ENCODE data around the gene RAB36. TPM values are rescaled to one million over a fixed set of nuclear protein-coding genes. Genes with fewer than 3 reads are reported as not detected.

Gene RAB36
- total RNA-seq, 2 donors from 2014 or later, result 1.3 to 3.1 TPM

DNA sequence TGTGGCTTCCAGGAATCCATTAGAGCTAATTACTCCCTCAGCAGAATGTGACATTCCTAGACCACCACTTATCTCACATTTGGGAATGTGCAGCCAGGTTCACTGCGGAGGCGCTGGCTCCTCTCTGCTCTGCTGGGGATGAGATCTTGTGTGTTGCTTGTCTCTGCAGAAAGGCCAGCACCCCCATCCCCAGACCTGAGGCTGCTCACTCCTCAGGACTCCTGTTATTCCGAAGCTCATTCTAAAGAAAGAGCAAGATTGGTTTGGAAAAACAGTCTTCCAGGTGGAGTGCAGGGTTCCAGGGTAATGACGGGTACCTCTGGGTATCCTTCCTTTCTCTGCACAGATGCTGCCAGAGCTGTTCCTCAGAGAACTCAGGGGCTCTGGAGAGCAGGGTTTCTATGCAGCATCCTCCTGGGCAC, 24.3 kb upstream of the RAB36 start:
- Histone ChIP-seq H3K9me3 (no peaks in the 10 kb centered on the region), H3K36me3 (replicated peaks in 1 of 2; ENCODE audit: insufficient read depth in 1 of 2, low read depth in 2 of 2) (no peaks in the 10 kb centered on the region), H3K27ac (no peak overlapping the region), H3K4me3 (no peak overlapping the region), H3K4me1 (no peaks in the 10 kb centered on the region), H3K27me3 (no peaks in the 10 kb centered on the region)
- intact Hi-C loops (cut with DNase I), result no loop called here
- TF ChIP-seq, protein P1, sequence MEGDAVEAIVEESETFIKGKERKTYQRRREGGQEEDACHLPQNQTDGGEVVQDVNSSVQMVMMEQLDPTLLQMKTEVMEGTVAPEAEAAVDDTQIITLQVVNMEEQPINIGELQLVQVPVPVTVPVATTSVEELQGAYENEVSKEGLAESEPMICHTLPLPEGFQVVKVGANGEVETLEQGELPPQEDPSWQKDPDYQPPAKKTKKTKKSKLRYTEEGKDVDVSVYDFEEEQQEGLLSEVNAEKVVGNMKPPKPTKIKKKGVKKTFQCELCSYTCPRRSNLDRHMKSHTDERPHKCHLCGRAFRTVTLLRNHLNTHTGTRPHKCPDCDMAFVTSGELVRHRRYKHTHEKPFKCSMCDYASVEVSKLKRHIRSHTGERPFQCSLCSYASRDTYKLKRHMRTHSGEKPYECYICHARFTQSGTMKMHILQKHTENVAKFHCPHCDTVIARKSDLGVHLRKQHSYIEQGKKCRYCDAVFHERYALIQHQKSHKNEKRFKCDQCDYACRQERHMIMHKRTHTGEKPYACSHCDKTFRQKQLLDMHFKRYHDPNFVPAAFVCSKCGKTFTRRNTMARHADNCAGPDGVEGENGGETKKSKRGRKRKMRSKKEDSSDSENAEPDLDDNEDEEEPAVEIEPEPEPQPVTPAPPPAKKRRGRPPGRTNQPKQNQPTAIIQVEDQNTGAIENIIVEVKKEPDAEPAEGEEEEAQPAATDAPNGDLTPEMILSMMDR (IDR thresholded peaks at IDR 0.05), result no peak
- TF ChIP-seq POLR2A (IDR thresholded peaks at IDR 0.05), result no peak
- no peak for ATAC-seq
- no peak for DNase-seq
- whole genome bisulfite sequencing, 2 donors, result 69 to 86% methylated on average over 4 of the region's 4 CpGs

DNA sequence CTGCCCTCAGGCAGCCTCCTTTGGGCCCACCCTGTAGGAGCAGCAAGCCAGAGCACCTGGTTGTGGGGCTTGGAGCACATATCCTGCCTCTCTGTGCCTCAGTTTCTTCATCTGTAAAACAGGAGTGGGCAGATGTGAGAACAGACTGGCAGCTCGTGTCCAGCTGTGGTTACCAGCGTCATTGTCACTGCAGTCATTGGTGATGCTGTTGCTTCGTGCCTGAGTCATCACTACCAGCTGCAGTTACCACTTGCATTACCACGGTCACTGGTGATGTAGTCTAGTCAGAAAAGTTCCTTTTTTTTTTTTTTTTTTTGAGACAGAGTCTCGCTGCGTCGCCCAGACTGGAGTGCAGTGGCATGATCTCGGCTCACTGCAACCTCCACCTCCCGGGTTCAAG, 23.9 kb upstream of the RAB36 start:
- no peak for TF ChIP-seq POLR2A (IDR thresholded peaks at IDR 0.05)
- TF ChIP-seq, protein P1 (IDR thresholded peaks at IDR 0.05), result no peak
- ATAC-seq, result no peak
- no peaks in the 10 kb centered on the region for H3K9me3 ChIP-seq
- DNase-seq, result no peak
- H3K27me3 ChIP-seq, result no peaks in the 10 kb centered on the region
- no peak overlapping the region for H3K4me3 ChIP-seq
- intact Hi-C loops (cut with DNase I), result no loop called here
- WGBS, 2 donors, result 71 to 77% methylated on average over 9 of the region's 9 CpGs
- no peaks in the 10 kb centered on the region for H3K36me3 ChIP-seq (replicated peaks in 1 of 2; ENCODE audit: insufficient read depth in 1 of 2, low read depth in 2 of 2)
- H3K27ac ChIP-seq, result no peak overlapping the region
- H3K4me1 ChIP-seq, result no peaks in the 10 kb centered on the region

DNA sequence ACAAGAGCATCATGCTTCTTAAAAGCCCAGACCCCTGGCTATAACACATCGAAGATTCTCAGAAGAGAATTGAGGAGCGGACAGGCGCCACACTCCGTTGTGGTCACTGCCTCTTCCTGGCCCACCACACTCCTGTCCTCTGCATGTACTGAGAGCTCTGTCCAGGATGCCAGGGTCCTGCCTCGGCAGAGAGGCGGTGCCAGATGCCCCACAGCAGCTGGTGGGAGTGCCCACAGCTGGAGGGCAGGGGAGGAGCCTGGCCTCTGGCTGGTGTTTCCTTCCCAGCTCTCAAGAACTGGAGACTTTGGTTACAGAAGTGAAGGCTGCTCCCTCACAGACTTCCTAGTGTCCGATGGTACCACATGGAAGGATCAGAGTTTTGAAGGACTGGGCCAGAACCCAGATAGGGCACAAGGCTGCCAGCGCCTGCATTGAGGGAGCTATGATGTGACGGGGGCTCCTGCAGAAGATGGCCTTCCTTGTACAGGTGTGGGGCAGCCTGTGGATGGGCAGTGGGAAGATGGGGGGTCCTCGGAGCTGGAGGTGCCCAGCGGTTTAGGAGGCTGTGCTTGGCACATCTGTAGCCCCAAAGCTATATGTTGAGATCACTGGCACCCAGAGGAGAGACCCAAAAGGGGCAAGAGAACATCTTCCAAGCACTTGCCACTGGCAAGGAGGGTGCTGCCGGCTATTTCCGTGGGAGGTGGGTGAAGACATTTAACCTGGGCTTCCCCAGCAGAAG, 22.9 kb upstream of the RAB36 start:
- no peak for DNase-seq
- intact Hi-C loops (cut with DNase I), result no loop called here
- TF ChIP-seq, protein P1 (IDR thresholded peaks at IDR 0.05), result no peak
- TF ChIP-seq POLR2A (IDR thresholded peaks at IDR 0.05), result no peak

DNA sequence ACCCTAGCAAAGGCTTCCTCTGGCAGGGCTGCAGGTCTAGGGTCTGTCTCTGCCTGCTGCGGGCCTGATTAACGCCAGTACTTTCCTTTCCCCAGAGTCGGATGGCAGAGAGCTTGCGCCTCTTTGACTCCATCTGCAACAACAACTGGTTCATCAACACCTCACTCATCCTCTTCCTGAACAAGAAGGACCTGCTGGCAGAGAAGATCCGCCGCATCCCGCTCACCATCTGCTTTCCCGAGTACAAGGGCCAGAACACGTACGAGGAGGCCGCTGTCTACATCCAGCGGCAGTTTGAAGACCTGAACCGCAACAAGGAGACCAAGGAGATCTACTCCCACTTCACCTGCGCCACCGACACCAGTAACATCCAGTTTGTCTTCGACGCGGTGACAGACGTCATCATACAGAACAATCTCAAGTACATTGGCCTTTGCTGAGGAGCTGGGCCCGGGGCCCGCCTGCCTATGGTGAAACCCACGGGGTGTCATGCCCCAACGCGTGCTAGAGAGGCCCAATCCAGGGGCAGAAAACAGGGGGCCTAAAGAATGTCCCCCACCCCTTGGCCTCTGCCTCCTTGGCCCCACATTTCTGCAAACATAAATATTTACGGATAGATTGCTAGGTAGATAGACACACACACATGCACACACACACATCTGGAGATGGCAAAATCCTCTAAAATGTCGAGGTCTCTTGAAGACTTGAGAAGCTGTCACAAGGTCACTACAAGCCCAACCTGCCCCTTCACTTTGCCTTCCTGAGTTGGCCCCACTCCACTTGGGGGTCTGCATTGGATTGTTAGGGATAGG, 22.1 kb upstream of the RAB36 start:
- ATAC-seq, result no peak
- Histone ChIP-seq H3K4me1 (no peaks in the 10 kb centered on the region), H3K27me3 (no peaks in the 10 kb centered on the region), H3K9me3 (no peaks in the 10 kb centered on the region), H3K4me3 (no peak overlapping the region), H3K36me3 (replicated peaks in 1 of 2; ENCODE audit: insufficient read depth in 1 of 2, low read depth in 2 of 2) (no peaks in the 10 kb centered on the region), H3K27ac (no peak overlapping the region)
- DNase-seq, result no peak
- 91% methylated on average over 24 to 26 of the region's 26 CpGs for WGBS, 2 donors
- TF ChIP-seq, protein P1 (IDR thresholded peaks at IDR 0.05), result no peak
- no peak for TF ChIP-seq POLR2A (IDR thresholded peaks at IDR 0.05)
- intact Hi-C loops (cut with DNase I), result no loop called here

More for the DNA sequence above, 22.9 kb upstream of the RAB36 start:
- no peak for ATAC-seq
- Histone ChIP-seq H3K27me3 (no peaks in the 10 kb centered on the region), H3K27ac (no peak overlapping the region), H3K36me3 (replicated peaks in 1 of 2; ENCODE audit: insufficient read depth in 1 of 2, low read depth in 2 of 2) (no peaks in the 10 kb centered on the region), H3K4me3 (no peak overlapping the region), H3K9me3 (no peaks in the 10 kb centered on the region), H3K4me1 (no peaks in the 10 kb centered on the region)
- 72 to 73% methylated on average over 6 to 13 of the region's 13 CpGs for WGBS, 2 donors
